ENCODE results near the gene COL15A1.

GRCh38 chr9:99101812-99102211 lies 158.1 kb downstream of the COL15A1 start:
- TF ChIP-seq CTCF (conservative IDR thresholded peaks at IDR 0.05; ENCODE audit: low read depth, low read length): no peak
- TF ChIP-seq EZH2 (IDR thresholded peaks at IDR 0.05; ENCODE audit: borderline replicate concordance, low read depth, low read length, poor library complexity, severe bottlenecking): no peak

Measured in A673 (cell line).